Gastrocnemius medialis (tissue), 4 donors: ENCODE data around the gene PIGBOS1.
"Not testable (repeated sequence)": the region's sequence is repeated elsewhere in the genome, so short reads cannot be mapped to it uniquely, and the experiment has no call there.

Experiments
- CTCF ChIP-seq, 5 experiments: fragments of 450-650 bp in 3 of 5; fragments of 200-600 bp in 2 of 5; sonication (generic) in 2 of 5; IDR thresholded peaks in 4 of 5; conservative IDR thresholded peaks in 1 of 5; 1 replicate in 4 of 5; 2 replicates in 1 of 5; pipeline ENCODE4 v1.5.1; 2016 to 2019; ENCODE audit warnings: antibody characterized with exemption in 5 of 5, mild to moderate bottlenecking in 3 of 5, moderate library complexity in 3 of 5
- POLR2A ChIP-seq, 2 donors: fragments of 450-650 bp; IDR thresholded peaks; one replicate each; pipeline ENCODE4 v1.6.1; 2017; ENCODE audit warnings: antibody characterized with exemption in 2 of 2, mild to moderate bottlenecking in 2 of 2, moderate library complexity in 2 of 2

- not testable (repeated sequence) for TF ChIP-seq CTCF (IDR thresholded peaks at IDR 0.05 in 4 of 5, conservative IDR thresholded peaks at IDR 0.05 in 1 of 5); POLR2A (IDR thresholded peaks at IDR 0.05)
These were observed 38.3 kb downstream of the PIGBOS1 start for GRCh38 chr15:55280589-55280988.
